Endothelial cell of umbilical vein (primary cell): Measurements from ENCODE around the gene EMP3.

Experiments
- EZH2 ChIP-seq: IDR thresholded peaks from 2 replicates; pipeline ENCODE4 v1.6.1; 2012; ENCODE audit warnings: borderline replicate concordance, low read depth, mild to moderate bottlenecking, moderate library complexity, low read length, inconsistent platforms; ENCODE audit not compliant: severe bottlenecking
- GATA2 ChIP-seq: IDR thresholded peaks from 2 replicates; pipeline ENCODE4 v1.7.0; 2011; ENCODE audit warnings: low read depth, mild to moderate bottlenecking, moderate library complexity, mixed read lengths, low read length; ENCODE audit not compliant: insufficient read length, insufficient read depth
- JUN ChIP-seq: IDR thresholded peaks from 2 replicates; pipeline ENCODE4 v1.6.1; 2011; ENCODE audit warnings: borderline replicate concordance, low read depth; ENCODE audit not compliant: insufficient read length, insufficient read depth
- POLR2A ChIP-seq: IDR thresholded peaks from 2 replicates; pipeline ENCODE4 v1.6.1; 2012; ENCODE audit warnings: low read depth, mild to moderate bottlenecking, control low read depth, low read length
- POLR2AphosphoS5 ChIP-seq: IDR thresholded peaks from 2 replicates; pipeline ENCODE4 v1.6.1; 2012; ENCODE audit warnings: low read depth, mild to moderate bottlenecking, control low read depth, low read length, moderate library complexity; ENCODE audit not compliant: insufficient read depth
- TF ChIP-seq, protein P1 (sequence below), 2 donors: IDR thresholded peaks; 1 replicate in 1 of 2; 2 replicates in 1 of 2; pipeline ENCODE4 v1.5.1; 2011; ENCODE audit warnings: low read length in 2 of 2, mild to moderate bottlenecking in 2 of 2, moderate library complexity in 2 of 2, control low read depth in 1 of 2, inconsistent platforms in 1 of 2, low read depth in 1 of 2; ENCODE audit not compliant: insufficient read depth in 1 of 2; ENCODE audit errors: extremely low read depth in 1 of 2

DNA sequence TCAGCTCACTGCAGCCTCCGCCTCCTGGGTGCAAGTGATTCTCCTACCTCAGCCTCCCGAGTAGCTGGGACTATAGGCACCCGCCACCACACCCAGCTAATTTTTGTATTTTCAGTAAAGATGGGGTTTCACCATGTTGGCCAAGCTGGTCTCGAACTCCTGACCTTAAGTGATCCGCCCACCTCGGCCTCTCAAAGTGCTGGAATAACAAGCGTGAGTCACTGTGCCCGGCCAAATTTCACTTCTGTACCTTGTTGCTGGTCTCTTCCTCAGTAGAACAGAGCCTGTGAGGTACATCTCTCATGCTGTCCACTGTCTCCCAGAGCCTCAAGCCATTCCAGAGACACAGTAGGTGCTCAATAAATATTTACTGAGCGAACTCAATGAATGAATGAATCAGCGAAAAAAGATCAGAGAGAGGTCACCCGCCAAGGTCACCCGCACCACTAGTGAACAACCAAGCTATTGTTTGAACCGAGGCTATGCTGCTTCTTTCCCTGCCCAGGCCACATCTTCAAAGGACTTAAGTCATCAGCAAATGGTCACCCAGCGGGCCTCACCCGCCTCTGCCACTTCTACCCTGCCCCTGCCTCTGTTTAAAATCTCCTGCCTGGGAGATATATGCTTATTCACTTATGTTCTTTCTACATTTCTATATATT is 29.1 kb downstream of the EMP3 start:
- TF ChIP-seq, protein P1, sequence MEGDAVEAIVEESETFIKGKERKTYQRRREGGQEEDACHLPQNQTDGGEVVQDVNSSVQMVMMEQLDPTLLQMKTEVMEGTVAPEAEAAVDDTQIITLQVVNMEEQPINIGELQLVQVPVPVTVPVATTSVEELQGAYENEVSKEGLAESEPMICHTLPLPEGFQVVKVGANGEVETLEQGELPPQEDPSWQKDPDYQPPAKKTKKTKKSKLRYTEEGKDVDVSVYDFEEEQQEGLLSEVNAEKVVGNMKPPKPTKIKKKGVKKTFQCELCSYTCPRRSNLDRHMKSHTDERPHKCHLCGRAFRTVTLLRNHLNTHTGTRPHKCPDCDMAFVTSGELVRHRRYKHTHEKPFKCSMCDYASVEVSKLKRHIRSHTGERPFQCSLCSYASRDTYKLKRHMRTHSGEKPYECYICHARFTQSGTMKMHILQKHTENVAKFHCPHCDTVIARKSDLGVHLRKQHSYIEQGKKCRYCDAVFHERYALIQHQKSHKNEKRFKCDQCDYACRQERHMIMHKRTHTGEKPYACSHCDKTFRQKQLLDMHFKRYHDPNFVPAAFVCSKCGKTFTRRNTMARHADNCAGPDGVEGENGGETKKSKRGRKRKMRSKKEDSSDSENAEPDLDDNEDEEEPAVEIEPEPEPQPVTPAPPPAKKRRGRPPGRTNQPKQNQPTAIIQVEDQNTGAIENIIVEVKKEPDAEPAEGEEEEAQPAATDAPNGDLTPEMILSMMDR (IDR thresholded peaks at IDR 0.05; ENCODE audit: extremely low read depth in 1 of 2, insufficient read depth in 1 of 2, low read depth in 1 of 2, low read length in 2 of 2), result no peak
- TF ChIP-seq EZH2, result no peak
- TF ChIP-seq POLR2AphosphoS5, result no peak
- no peak for TF ChIP-seq POLR2A
- TF ChIP-seq GATA2, result no peak
- TF ChIP-seq JUN, result no peak
